NCI-H128 (cell line): ENCODE results near the gene PTPMT1.

ENCODE experiments used
- DNase-seq: peaks from one replicate; lab custom pipeline; 2025; ENCODE audit not compliant: unreplicated experiment; lab: John Stamatoyannopoulos, UW

The PTPMT1 gene

GRCh38 chr11:47578524-47579494 is 13.4 kb downstream of the PTPMT1 start, which contains the start of the genes KBTBD4 and NDUFS3:
Gene KBTBD4, minus strand, starts transcription at chr11:47578970. Its CDS starts 19 bp downstream, at chr11:47578951.
Gene NDUFS3, plus strand, starts transcription at chr11:47579074. Its CDS starts 18 bp downstream, at chr11:47579092.
- peak; percentile 93 for DNase-seq

GRCh38 chr11:47583844-47584243 is 18.4 kb downstream of the PTPMT1 start:
- no peak for DNase-seq

GRCh38 chr11:47586098-47586855 is 20.9 kb downstream of the PTPMT1 start, which contains the start of gene FAM180B:
Gene FAM180B, plus strand, starts transcription at chr11:47586678. Its CDS starts 91 bp downstream, at chr11:47586769.
- no peak for DNase-seq

- DNase-seq, result no peak
Observed at GRCh38 chr11:47587039-47587716, 21.8 kb downstream of the PTPMT1 start.

- no peak for DNase-seq
Observed at GRCh38 chr11:47587723-47588326, 22.4 kb downstream of the PTPMT1 start.

GRCh38 chr11:47589118-47589517 is 23.7 kb downstream of the PTPMT1 start:
- DNase-seq, result no peak

GRCh38 chr11:47589584-47589976 is 24.2 kb downstream of the PTPMT1 start:
- DNase-seq, result no peak

GRCh38 chr11:47589977-47590861 is 24.8 kb downstream of the PTPMT1 start:
- no peak for DNase-seq

- no peak for DNase-seq
Observed at GRCh38 chr11:47591764-47592163, 26.4 kb downstream of the PTPMT1 start.

GRCh38 chr11:47592251-47592650 is 26.9 kb downstream of the PTPMT1 start:
- DNase-seq, result no peak

- DNase-seq, result no peak
Observed at GRCh38 chr11:47592970-47593369, 27.6 kb downstream of the PTPMT1 start.

- no peak for DNase-seq
Observed at GRCh38 chr11:47593492-47593933, 28.1 kb downstream of the PTPMT1 start.

- DNase-seq, result no peak
Observed at GRCh38 chr11:47593934-47594855, 28.8 kb downstream of the PTPMT1 start, which contains the start of gene C1QTNF4. Gene C1QTNF4, minus strand, starts transcription at chr11:47594411. Its CDS starts 3,601 bp downstream, at chr11:47590810.

- no peak for DNase-seq
Observed at GRCh38 chr11:47595029-47595428, 29.6 kb downstream of the PTPMT1 start.

GRCh38 chr11:47595967-47596366 is 30.6 kb downstream of the PTPMT1 start:
- no peak for DNase-seq

GRCh38 chr11:47599902-47600301 is 34.5 kb downstream of the PTPMT1 start:
- no peak for DNase-seq

GRCh38 chr11:47603295-47603694 is 37.9 kb downstream of the PTPMT1 start:
- DNase-seq, result no peak

GRCh38 chr11:47605921-47606320 is 40.5 kb downstream of the PTPMT1 start:
- DNase-seq, result no peak
